H9 (cell line): ENCODE measurements around the gene LRMDA. TPM values are rescaled to one million over a fixed set of nuclear protein-coding genes. Genes with fewer than 3 reads are reported as not detected.

Source experiments
- DNase-seq: peaks from one replicate; pipeline ENCODE4 v3.0.0-alpha.2; 2017
- H2AFZ ChIP-seq: one replicate; pipeline ENCODE4 v1.6.1; 2013; ENCODE audit warnings: mild to moderate bottlenecking, low read length, control low read depth, moderate library complexity
- H2AK5ac ChIP-seq: 2 replicates; pipeline ENCODE4 v1.6.1; 2013; ENCODE audit warnings: low read length, control low read depth, mixed read lengths; ENCODE audit not compliant: insufficient read length
- H2BK120ac ChIP-seq: one replicate; pipeline ENCODE4 v1.6.1; 2013; ENCODE audit warnings: low read depth, mild to moderate bottlenecking, low read length, control low read depth, inconsistent platforms; ENCODE audit not compliant: poor library complexity, severe bottlenecking
- H2BK12ac ChIP-seq: 2 replicates; pipeline ENCODE4 v1.6.1; 2013; ENCODE audit warnings: low read length, control low read depth, mixed read lengths, low read depth; ENCODE audit not compliant: insufficient read length
- H2BK15ac ChIP-seq: 2 replicates; pipeline ENCODE4 v1.6.1; 2013; ENCODE audit warnings: low read depth, low read length, control low read depth
- H2BK20ac ChIP-seq: one replicate; pipeline ENCODE4 v1.6.1; 2013; ENCODE audit warnings: low read depth, mild to moderate bottlenecking, low read length, control low read depth, inconsistent platforms; ENCODE audit not compliant: poor library complexity, severe bottlenecking
- H2BK5ac ChIP-seq: 2 replicates; pipeline ENCODE4 v1.6.1; 2013; ENCODE audit warnings: low read length, control low read depth, mixed read lengths; ENCODE audit not compliant: insufficient read length
- H3K14ac ChIP-seq: 2 replicates; pipeline ENCODE4 v1.6.1; 2013; ENCODE audit warnings: low read length, control low read depth; ENCODE audit not compliant: insufficient read depth
- H3K18ac ChIP-seq: 2 replicates; pipeline ENCODE4 v1.6.1; 2013; ENCODE audit warnings: low read depth, mild to moderate bottlenecking, mixed read lengths, low read length, control low read depth; ENCODE audit not compliant: insufficient read length
- H3K23ac ChIP-seq: 2 replicates; pipeline ENCODE4 v1.6.1; 2013; ENCODE audit warnings: low read length, control low read depth, mixed read lengths, low read depth; ENCODE audit not compliant: insufficient read length
- H3K23me2 ChIP-seq: 2 replicates; pipeline ENCODE4 v1.6.1; 2013; ENCODE audit warnings: low read depth, mild to moderate bottlenecking, mixed read lengths, low read length, control low read depth; ENCODE audit not compliant: insufficient read length, poor library complexity, severe bottlenecking
- H3K27ac ChIP-seq: 2 replicates; pipeline ENCODE4 v1.5.1; 2013; ENCODE audit warnings: low read length, control low read depth, mixed read lengths, low read depth; ENCODE audit not compliant: insufficient read length
- H3K27me3 ChIP-seq: 2 replicates; pipeline ENCODE4 v1.6.1; 2013; ENCODE audit warnings: low read length, control low read depth, inconsistent platforms; ENCODE audit not compliant: insufficient read depth
- H3K4ac ChIP-seq: 2 replicates; pipeline ENCODE4 v1.6.1; 2013; ENCODE audit warnings: low read depth, mild to moderate bottlenecking, control low read depth, inconsistent platforms, low read length, moderate library complexity
- H3K4me1 ChIP-seq: 2 replicates; pipeline ENCODE4 v1.6.1; 2013; ENCODE audit warnings: low read length, control low read depth, inconsistent platforms; ENCODE audit not compliant: insufficient read depth
- H3K4me2 ChIP-seq: 2 replicates; pipeline ENCODE4 v1.6.1; 2013; ENCODE audit warnings: low read length, control low read depth, mixed read lengths; ENCODE audit not compliant: insufficient read length, insufficient read depth
- H3K56ac ChIP-seq: 2 replicates; pipeline ENCODE4 v1.6.1; 2013; ENCODE audit warnings: low read depth, mild to moderate bottlenecking, mixed read lengths, low read length, control low read depth; ENCODE audit not compliant: insufficient read length
- H3K79me1 ChIP-seq: 2 replicates; pipeline ENCODE4 v1.6.1; 2013; ENCODE audit warnings: low read depth, mild to moderate bottlenecking, moderate library complexity, low read length, control low read depth, inconsistent platforms; ENCODE audit not compliant: insufficient read depth, poor library complexity, severe bottlenecking
- H3K79me2 ChIP-seq: 2 replicates; pipeline ENCODE4 v1.6.1; 2013; ENCODE audit warnings: low read length, control low read depth, inconsistent platforms; ENCODE audit not compliant: insufficient read depth
- H3K9ac ChIP-seq: 2 replicates; pipeline ENCODE4 v1.6.1; 2013; ENCODE audit warnings: low read length, control low read depth, mixed read lengths; ENCODE audit not compliant: insufficient read length; ENCODE audit errors: extremely low read depth
- H3K9me3 ChIP-seq: one replicate; pipeline ENCODE4 v1.6.1; 2013; ENCODE audit warnings: low read depth, low read length, inconsistent platforms; ENCODE audit not compliant: control insufficient read depth
- H3T11ph ChIP-seq: one replicate; pipeline ENCODE4 v1.6.1; 2013; ENCODE audit warnings: mild to moderate bottlenecking, low read length, control low read depth, inconsistent platforms
- H4K20me1 ChIP-seq: one replicate; pipeline ENCODE4 v1.6.1; 2013; ENCODE audit not compliant: control insufficient read depth, insufficient read length, insufficient read depth
- H4K5ac ChIP-seq: 2 replicates; pipeline ENCODE4 v1.6.1; 2013; ENCODE audit warnings: low read depth, mild to moderate bottlenecking, mixed read lengths, low read length, control low read depth; ENCODE audit not compliant: insufficient read length
- H4K8ac ChIP-seq: replicated peaks from 2 replicates; pipeline ENCODE4 v1.6.1; 2013; ENCODE audit warnings: low read length, control low read depth, mixed read lengths, low read depth; ENCODE audit not compliant: insufficient read length
- H4K91ac ChIP-seq: 2 replicates; pipeline ENCODE4 v1.6.1; 2013; ENCODE audit warnings: low read depth, mild to moderate bottlenecking, moderate library complexity, mixed read lengths, low read length, control low read depth; ENCODE audit not compliant: insufficient read length
- H3K27ac Mint-ChIP-seq, 3 experiments: 2 replicates in 2 of 3; 3 replicates in 1 of 3; pipeline ENCODE4 v1.8.0; 2020 to 2021; ENCODE audit warnings: mixed read lengths in 3 of 3, mild to moderate bottlenecking in 1 of 3, moderate library complexity in 1 of 3
- H3K27me3 Mint-ChIP-seq: 2 replicates; pipeline ENCODE4 v1.8.0; 2021; ENCODE audit warnings: low read depth, mild to moderate bottlenecking, moderate library complexity, mixed read lengths
- H3K36me3 Mint-ChIP-seq, 3 experiments: 2 replicates in 2 of 3; 3 replicates in 1 of 3; pipeline ENCODE4 v1.8.0; 2020 to 2021; ENCODE audit warnings: low read depth in 3 of 3, mixed read lengths in 3 of 3; ENCODE audit not compliant: insufficient read depth in 1 of 3
- H3K4me1 Mint-ChIP-seq, 2 experiments: 2 replicates each; pipeline ENCODE4 v1.8.0; 2020; ENCODE audit warnings: mixed read lengths in 2 of 2
- H3K4me3 Mint-ChIP-seq, 2 experiments: 2 replicates in 1 of 2; 3 replicates in 1 of 2; pipeline ENCODE4 v1.8.0; 2020 to 2021; ENCODE audit warnings: mild to moderate bottlenecking in 2 of 2, mixed read lengths in 2 of 2, moderate library complexity in 1 of 2
- H3K9me3 Mint-ChIP-seq, 2 experiments: 2 replicates in 1 of 2; 3 replicates in 1 of 2; pipeline ENCODE4 v1.8.0; 2020; ENCODE audit warnings: mild to moderate bottlenecking in 2 of 2, mixed read lengths in 2 of 2, moderate library complexity in 1 of 2
- WGBS: extraction: QIAGEN DNeasy Blood & Tissue Kit; methylation state at CpG from one replicate; pipeline ENCODE4 v1.1.7; 2013; ENCODE audit warnings: missing lambda C conversion rate, low lambda C conversion rate, mixed read lengths; ENCODE audit not compliant: insufficient read length; ENCODE audit errors: extremely low coverage; 5-methylcytosine and 5-hydroxymethylcytosine counted together
- total RNA-seq: library from RNA; stranded (reverse); gene quantifications from 2 replicates; pipeline ENCODE4 v1.2.1, GENCODE V29; 2021
- TF ChIP-seq, protein P1 (sequence below): fragments of 200-600 bp; sonication (generic); conservative IDR thresholded peaks from 3 replicates; pipeline ENCODE4 v1.8.0; 2021; ENCODE audit warnings: antibody characterized with exemption, mild to moderate bottlenecking

LRMDA gene
- total RNA-seq, 1 experiment from 2014 or later: 1.8 TPM

DNA sequence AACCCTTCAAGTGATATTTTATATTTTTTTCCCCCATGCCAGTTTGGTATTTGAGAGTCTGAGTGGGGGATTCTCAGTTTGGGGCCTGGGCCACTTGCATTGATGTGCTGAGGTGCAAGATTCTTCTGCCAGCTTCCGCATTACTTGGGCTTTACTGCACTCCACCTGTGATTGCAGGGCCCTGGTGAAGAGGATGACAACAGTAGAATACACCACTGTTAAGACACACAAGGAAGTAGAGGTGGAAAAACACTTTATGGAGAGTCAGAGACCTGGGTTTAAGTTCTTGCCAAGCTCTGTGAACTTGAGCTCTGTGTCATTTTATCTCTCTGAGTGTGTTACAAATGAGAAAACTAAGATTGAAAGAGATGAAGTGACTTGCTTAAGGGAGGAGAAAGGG, 209.4 kb downstream of the LRMDA start:
- no peaks in the 10 kb centered on the region for H3K4me1 Mint-ChIP-seq
- no peak overlapping the region for H2BK12ac ChIP-seq
- H4K91ac ChIP-seq: no peak overlapping the region
- no peak overlapping the region for H2BK20ac ChIP-seq
- no peak overlapping the region for H3K9ac ChIP-seq
- H3K18ac ChIP-seq: no peak overlapping the region
- H3K27ac Mint-ChIP-seq: no peak overlapping the region
- H3K23ac ChIP-seq: no peak overlapping the region
- no peak overlapping the region for H2AFZ ChIP-seq
- no peaks in the 10 kb centered on the region for H3K79me1 ChIP-seq
- H3K9me3 Mint-ChIP-seq: no peaks in the 10 kb centered on the region
- H4K20me1 ChIP-seq: no peaks in the 10 kb centered on the region
- TF ChIP-seq, protein P1, sequence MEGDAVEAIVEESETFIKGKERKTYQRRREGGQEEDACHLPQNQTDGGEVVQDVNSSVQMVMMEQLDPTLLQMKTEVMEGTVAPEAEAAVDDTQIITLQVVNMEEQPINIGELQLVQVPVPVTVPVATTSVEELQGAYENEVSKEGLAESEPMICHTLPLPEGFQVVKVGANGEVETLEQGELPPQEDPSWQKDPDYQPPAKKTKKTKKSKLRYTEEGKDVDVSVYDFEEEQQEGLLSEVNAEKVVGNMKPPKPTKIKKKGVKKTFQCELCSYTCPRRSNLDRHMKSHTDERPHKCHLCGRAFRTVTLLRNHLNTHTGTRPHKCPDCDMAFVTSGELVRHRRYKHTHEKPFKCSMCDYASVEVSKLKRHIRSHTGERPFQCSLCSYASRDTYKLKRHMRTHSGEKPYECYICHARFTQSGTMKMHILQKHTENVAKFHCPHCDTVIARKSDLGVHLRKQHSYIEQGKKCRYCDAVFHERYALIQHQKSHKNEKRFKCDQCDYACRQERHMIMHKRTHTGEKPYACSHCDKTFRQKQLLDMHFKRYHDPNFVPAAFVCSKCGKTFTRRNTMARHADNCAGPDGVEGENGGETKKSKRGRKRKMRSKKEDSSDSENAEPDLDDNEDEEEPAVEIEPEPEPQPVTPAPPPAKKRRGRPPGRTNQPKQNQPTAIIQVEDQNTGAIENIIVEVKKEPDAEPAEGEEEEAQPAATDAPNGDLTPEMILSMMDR: no peak
- no peak overlapping the region for H3K56ac ChIP-seq
- H2AK5ac ChIP-seq: no peak overlapping the region
- no peak overlapping the region for H3T11ph ChIP-seq
- WGBS: no CpG with 5 or more reads among the region's 1 CpG
- H2BK5ac ChIP-seq: no peak overlapping the region
- no peak overlapping the region for H3K4me3 Mint-ChIP-seq
- H2BK15ac ChIP-seq: no peak overlapping the region
- no peak overlapping the region for H3K14ac ChIP-seq
- no peak overlapping the region for H2BK120ac ChIP-seq
- H4K5ac ChIP-seq: no peak overlapping the region
- H3K4me2 ChIP-seq: no peak overlapping the region
- H3K27me3 ChIP-seq: no peaks in the 10 kb centered on the region
- H3K36me3 Mint-ChIP-seq: no peaks in the 10 kb centered on the region
- H3K27me3 Mint-ChIP-seq: peaks cover 38% of the 10 kb centered on the region
- H4K8ac ChIP-seq: no peak overlapping the region
- DNase-seq: no peak
- H3K79me2 ChIP-seq: no peaks in the 10 kb centered on the region
- H3K23me2 ChIP-seq: no peaks in the 10 kb centered on the region
- no peaks in the 10 kb centered on the region for H3K9me3 ChIP-seq
- H3K4ac ChIP-seq: no peak overlapping the region
- no peaks in the 10 kb centered on the region for H3K4me1 ChIP-seq
- H3K27ac ChIP-seq: no peak overlapping the region
